ENCODE data around the gene ALKAL2. TPM values are rescaled to one million over a fixed set of nuclear protein-coding genes. Genes with fewer than 3 reads are reported as not detected.

The ALKAL2 gene
- total RNA-seq, 1 experiment from 2014 or later: 3.5 TPM

DNA sequence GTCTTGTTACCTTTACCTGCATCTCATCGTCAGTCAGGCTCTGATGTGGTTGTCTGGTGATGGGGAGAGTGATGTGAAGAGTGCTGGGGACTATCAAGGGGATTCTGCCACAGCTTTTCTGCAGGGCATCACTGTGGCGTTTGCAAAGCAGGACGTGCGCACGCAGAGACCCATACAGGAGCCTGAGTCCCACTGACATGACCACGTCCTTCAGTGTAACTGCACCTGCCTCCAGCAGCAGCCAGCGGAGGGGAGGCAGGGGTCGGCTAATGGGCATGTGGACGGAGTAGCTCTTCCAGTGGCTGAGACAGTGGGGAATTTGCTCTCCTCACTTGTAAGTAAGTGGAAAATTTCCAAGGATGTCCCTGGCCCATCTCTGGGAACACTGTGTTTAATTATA lies 6.5 kb downstream of the ALKAL2 start:
- peaks cover 36% of the 10 kb centered on the region for H3K4me1 Mint-ChIP-seq
- peaks cover 51% of the 10 kb centered on the region for H3K36me3 Mint-ChIP-seq
- no peaks in the 10 kb centered on the region for H3K9me3 Mint-ChIP-seq
- no peak for TF ChIP-seq ZNF317 (CRISPR knock-in tag; IDR thresholded peaks at IDR 0.05; ENCODE audit: borderline replicate concordance, low read depth)
- TF ChIP-seq NFE2L1 (CRISPR knock-in tag; IDR thresholded peaks at IDR 0.05): no peak
- TF ChIP-seq OVOL2 (CRISPR knock-in tag; IDR thresholded peaks at IDR 0.05; ENCODE audit: borderline replicate concordance): no peak
- TF ChIP-seq, protein P1, sequence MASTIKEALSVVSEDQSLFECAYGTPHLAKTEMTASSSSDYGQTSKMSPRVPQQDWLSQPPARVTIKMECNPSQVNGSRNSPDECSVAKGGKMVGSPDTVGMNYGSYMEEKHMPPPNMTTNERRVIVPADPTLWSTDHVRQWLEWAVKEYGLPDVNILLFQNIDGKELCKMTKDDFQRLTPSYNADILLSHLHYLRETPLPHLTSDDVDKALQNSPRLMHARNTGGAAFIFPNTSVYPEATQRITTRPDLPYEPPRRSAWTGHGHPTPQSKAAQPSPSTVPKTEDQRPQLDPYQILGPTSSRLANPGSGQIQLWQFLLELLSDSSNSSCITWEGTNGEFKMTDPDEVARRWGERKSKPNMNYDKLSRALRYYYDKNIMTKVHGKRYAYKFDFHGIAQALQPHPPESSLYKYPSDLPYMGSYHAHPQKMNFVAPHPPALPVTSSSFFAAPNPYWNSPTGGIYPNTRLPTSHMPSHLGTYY (CRISPR knock-in tag; IDR thresholded peaks at IDR 0.05): no peak
- TF ChIP-seq, protein P2, sequence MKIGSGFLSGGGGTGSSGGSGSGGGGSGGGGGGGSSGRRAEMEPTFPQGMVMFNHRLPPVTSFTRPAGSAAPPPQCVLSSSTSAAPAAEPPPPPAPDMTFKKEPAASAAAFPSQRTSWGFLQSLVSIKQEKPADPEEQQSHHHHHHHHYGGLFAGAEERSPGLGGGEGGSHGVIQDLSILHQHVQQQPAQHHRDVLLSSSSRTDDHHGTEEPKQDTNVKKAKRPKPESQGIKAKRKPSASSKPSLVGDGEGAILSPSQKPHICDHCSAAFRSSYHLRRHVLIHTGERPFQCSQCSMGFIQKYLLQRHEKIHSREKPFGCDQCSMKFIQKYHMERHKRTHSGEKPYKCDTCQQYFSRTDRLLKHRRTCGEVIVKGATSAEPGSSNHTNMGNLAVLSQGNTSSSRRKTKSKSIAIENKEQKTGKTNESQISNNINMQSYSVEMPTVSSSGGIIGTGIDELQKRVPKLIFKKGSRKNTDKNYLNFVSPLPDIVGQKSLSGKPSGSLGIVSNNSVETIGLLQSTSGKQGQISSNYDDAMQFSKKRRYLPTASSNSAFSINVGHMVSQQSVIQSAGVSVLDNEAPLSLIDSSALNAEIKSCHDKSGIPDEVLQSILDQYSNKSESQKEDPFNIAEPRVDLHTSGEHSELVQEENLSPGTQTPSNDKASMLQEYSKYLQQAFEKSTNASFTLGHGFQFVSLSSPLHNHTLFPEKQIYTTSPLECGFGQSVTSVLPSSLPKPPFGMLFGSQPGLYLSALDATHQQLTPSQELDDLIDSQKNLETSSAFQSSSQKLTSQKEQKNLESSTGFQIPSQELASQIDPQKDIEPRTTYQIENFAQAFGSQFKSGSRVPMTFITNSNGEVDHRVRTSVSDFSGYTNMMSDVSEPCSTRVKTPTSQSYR (CRISPR knock-in tag; IDR thresholded peaks at IDR 0.05): no peak
- TF ChIP-seq NR2C2 (CRISPR knock-in tag; IDR thresholded peaks at IDR 0.05): no peak
- no peak for TF ChIP-seq ZNF219 (CRISPR knock-in tag; IDR thresholded peaks at IDR 0.05; ENCODE audit: borderline replicate concordance)
- TF ChIP-seq PRRX2 (CRISPR knock-in tag; IDR thresholded peaks at IDR 0.05): no peak
- no peak for TF ChIP-seq ATF1 (CRISPR knock-in tag; IDR thresholded peaks at IDR 0.05)
- TF ChIP-seq, protein P3, sequence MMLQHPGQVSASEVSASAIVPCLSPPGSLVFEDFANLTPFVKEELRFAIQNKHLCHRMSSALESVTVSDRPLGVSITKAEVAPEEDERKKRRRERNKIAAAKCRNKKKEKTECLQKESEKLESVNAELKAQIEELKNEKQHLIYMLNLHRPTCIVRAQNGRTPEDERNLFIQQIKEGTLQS (CRISPR knock-in tag; conservative IDR thresholded peaks at IDR 0.05): no peak
- ChIA-PET CTCF (no interaction called here), POLR2A (no interaction called here)
- ATAC-seq (no peak), DNase-seq (ENCODE audit: low spot score) (no peak)
- H3K27ac Mint-ChIP-seq: no peak overlapping the region
- no peak overlapping the region for H3K4me3 Mint-ChIP-seq
- H3K27me3 Mint-ChIP-seq (ENCODE audit: low read depth): peaks cover 12% of the 10 kb centered on the region

DNA sequence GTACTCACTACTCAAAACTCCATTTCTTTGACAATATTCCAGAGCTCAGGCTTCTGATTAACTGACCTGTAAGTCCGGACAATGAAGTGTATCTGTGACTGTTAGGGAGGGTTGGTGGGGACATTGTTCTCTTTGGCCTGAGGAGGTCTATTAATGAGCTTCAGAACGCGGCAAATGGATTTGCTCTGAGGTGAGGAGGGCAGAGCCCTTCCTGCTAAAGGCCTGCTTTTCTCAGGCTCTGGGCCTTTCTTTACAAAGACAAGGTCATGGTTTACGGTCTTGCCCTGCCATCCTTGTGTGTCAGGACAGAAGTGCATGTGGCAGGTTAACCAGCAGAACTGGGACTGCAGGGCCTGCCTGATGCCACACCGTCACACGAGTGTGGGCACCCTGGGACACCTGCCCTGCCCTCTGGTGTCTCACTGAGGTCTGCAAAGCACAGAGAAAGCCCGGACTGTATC lies 7.2 kb downstream of the ALKAL2 start:
- no peak; the same call in 1 of the 2 replicates for ATAC-seq

More for the DNA sequence above, 7.2 kb downstream of the ALKAL2 start:
- no peak for TF ChIP-seq RELA (CRISPR knock-in tag; IDR thresholded peaks at IDR 0.05; ENCODE audit: borderline replicate concordance)
- TF ChIP-seq, protein P4, sequence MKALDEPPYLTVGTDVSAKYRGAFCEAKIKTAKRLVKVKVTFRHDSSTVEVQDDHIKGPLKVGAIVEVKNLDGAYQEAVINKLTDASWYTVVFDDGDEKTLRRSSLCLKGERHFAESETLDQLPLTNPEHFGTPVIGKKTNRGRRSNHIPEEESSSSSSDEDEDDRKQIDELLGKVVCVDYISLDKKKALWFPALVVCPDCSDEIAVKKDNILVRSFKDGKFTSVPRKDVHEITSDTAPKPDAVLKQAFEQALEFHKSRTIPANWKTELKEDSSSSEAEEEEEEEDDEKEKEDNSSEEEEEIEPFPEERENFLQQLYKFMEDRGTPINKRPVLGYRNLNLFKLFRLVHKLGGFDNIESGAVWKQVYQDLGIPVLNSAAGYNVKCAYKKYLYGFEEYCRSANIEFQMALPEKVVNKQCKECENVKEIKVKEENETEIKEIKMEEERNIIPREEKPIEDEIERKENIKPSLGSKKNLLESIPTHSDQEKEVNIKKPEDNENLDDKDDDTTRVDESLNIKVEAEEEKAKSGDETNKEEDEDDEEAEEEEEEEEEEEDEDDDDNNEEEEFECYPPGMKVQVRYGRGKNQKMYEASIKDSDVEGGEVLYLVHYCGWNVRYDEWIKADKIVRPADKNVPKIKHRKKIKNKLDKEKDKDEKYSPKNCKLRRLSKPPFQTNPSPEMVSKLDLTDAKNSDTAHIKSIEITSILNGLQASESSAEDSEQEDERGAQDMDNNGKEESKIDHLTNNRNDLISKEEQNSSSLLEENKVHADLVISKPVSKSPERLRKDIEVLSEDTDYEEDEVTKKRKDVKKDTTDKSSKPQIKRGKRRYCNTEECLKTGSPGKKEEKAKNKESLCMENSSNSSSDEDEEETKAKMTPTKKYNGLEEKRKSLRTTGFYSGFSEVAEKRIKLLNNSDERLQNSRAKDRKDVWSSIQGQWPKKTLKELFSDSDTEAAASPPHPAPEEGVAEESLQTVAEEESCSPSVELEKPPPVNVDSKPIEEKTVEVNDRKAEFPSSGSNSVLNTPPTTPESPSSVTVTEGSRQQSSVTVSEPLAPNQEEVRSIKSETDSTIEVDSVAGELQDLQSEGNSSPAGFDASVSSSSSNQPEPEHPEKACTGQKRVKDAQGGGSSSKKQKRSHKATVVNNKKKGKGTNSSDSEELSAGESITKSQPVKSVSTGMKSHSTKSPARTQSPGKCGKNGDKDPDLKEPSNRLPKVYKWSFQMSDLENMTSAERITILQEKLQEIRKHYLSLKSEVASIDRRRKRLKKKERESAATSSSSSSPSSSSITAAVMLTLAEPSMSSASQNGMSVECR (CRISPR knock-in tag; IDR thresholded peaks at IDR 0.05; ENCODE audit: borderline replicate concordance): no peak
- DNase-seq (ENCODE audit: low spot score): no peak
- H3K4me3 Mint-ChIP-seq: no peak overlapping the region
- peaks cover 56% of the 10 kb centered on the region for H3K36me3 Mint-ChIP-seq
- H3K27me3 Mint-ChIP-seq (ENCODE audit: low read depth): peaks cover 5% of the 10 kb centered on the region
- ChIA-PET CTCF (no interaction called here), POLR2A (no interaction called here)
- no peak overlapping the region for H3K27ac Mint-ChIP-seq
- no peaks in the 10 kb centered on the region for H3K9me3 Mint-ChIP-seq
- peaks cover 29% of the 10 kb centered on the region for H3K4me1 Mint-ChIP-seq
